ENCODE results near the gene SCFD2. TPM values are rescaled to one million over a fixed set of nuclear protein-coding genes. Genes with fewer than 3 reads are reported as not detected.

Gene SCFD2
- total and polyA plus RNA-seq, 2 of the 8 experiments (the other 6 are each of a cell fraction or from before 2014, with no cell fraction given), result 6.2 to 10.2 TPM

DNA sequence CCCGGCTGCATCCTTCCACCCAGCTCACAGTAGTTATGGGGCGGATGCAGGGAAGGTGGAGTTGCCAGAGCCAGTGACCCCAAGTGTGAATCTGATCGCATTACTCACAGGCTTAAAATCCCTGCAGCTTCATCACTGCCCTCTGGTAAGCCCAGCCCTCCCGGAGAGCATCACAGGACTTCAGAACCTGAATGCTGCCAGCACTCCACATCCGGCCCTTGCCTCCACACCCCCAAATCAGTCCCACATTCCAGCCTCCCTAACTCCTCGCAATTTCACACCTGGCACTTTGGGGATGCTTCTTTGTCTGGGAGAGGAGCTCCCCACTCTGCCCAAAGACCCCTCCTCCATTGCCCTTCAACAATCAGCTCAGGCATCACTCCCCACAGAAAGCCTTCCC, 488.2 kb downstream of the SCFD2 start:
- ChIA-PET POLR2A (ENCODE audit: partially characterized antibody) (interaction anchor here (0.6 to 3.7 kb wide), 7 partner anchors 10 to 155 kb away, joined by 3 to 16 read pairs (median 7); no protein-coding TSS in a partner anchor), CTCF (ENCODE audit: partially characterized antibody) (interaction anchor here (0.6 to 1.4 kb wide), 8 partner anchors 9 to 332 kb away, joined by 3 to 4 read pairs (median 3); no protein-coding TSS in a partner anchor)
- H3K27ac ChIP-seq (ENCODE audit: low read depth, low read length), result no peak overlapping the region
- H2BK5ac ChIP-seq (ENCODE audit: low read depth, low read length), result peak overlapping the region; percentile 1; the same call in 1 of the 2 replicates
- peaks cover 6 to 28% (median 21%) of the 10 kb centered on the region in 4 experiments for H3K4me1 ChIP-seq (replicated peaks in 1 of 4; ENCODE audit: control insufficient read depth in 3 of 4, insufficient read depth in 4 of 4, low read length in 3 of 4)
- H3K27me3 ChIP-seq (replicated peaks in 1 of 4; ENCODE audit: control insufficient read depth in 3 of 4, extremely low read depth in 1 of 4, insufficient read depth in 3 of 4, low read length in 3 of 4), result no peaks in the 10 kb centered on the region; a peak in 1 of 7 replicates
- peak overlapping the region; percentile 91 for H2BK12ac ChIP-seq (ENCODE audit: low read depth, low read length)
- no peak overlapping the region for H2AFZ ChIP-seq (ENCODE audit: low read length)
- no peak overlapping the region for H2BK120ac ChIP-seq (replicated peaks; ENCODE audit: low read depth, low read length)
- no peaks in the 10 kb centered on the region for H3K79me2 ChIP-seq (ENCODE audit: control insufficient read depth in 1 of 2, insufficient read depth in 2 of 2, low read length in 2 of 2)
- H4K91ac ChIP-seq (replicated peaks; ENCODE audit: insufficient read length, low read length), result no peak overlapping the region
- H3K56ac ChIP-seq (replicated peaks; ENCODE audit: insufficient read length, low read depth, low read length), result no peak overlapping the region
- H2BK20ac ChIP-seq (ENCODE audit: low read length), result peak overlapping the region; percentile 63; the same call in 1 of the 2 replicates
- WGBS, 2 experiments (ENCODE audit: extremely low coverage in 1 of 2, insufficient coverage in 1 of 2, insufficient read length in 1 of 2, insufficient replicate concordance in 2 of 2, low coverage in 1 of 2, low lambda C conversion rate in 2 of 2, missing lambda C conversion rate in 1 of 2), result 82% methylated on average over 6 of the region's 6 CpGs; no CpG with 5 or more reads in 1 of the 2 experiments
- H3K79me1 ChIP-seq (ENCODE audit: low read depth, low read length), result no peaks in the 10 kb centered on the region
- no peaks in the 10 kb centered on the region for H4K20me1 ChIP-seq (replicated peaks in 1 of 2; ENCODE audit: control insufficient read depth in 1 of 2, insufficient read depth in 2 of 2, low read length in 2 of 2)
- H3K9me3 ChIP-seq (ENCODE audit: insufficient read depth in 2 of 2, low read depth in 1 of 2, low read length in 1 of 2), result no peaks in the 10 kb centered on the region
- no peak for TF ChIP-seq BCL11A (IDR thresholded peaks at IDR 0.05; ENCODE audit: low read depth in 2 of 2, low read length in 2 of 2)
- peak in 1 of 2 experiments; percentile 1; a peak in 1 of 4 replicates for TF ChIP-seq RAD21 (IDR thresholded peaks at IDR 0.05 in 1 of 2, conservative IDR thresholded peaks at IDR 0.05 in 1 of 2; ENCODE audit: low read depth in 2 of 2, low read length in 2 of 2)
- peak; percentile 72 for TF ChIP-seq TEAD4 (IDR thresholded peaks at IDR 0.05; ENCODE audit: low read depth, low read length)
- TF ChIP-seq GABPA (IDR thresholded peaks at IDR 0.05; ENCODE audit: borderline replicate concordance, insufficient read depth, low read length), result no peak
- TF ChIP-seq FOSL1 (IDR thresholded peaks at IDR 0.05; ENCODE audit: insufficient read depth, low read depth, low read length), result no peak
- no peak overlapping the region for H3K9ac ChIP-seq (replicated peaks in 1 of 4; ENCODE audit: extremely low read depth in 1 of 4, low read depth in 3 of 4, low read length in 3 of 4)
- H3K23ac ChIP-seq (ENCODE audit: insufficient read length), result no peak overlapping the region
- no peak overlapping the region for H4K8ac ChIP-seq (ENCODE audit: extremely low read depth, insufficient read depth, low read length)
- DNase-seq (ENCODE audit: low read depth in 1 of 2, low spot score in 2 of 2), result no peak
- no peak overlapping the region; a peak in 1 of 4 replicates for H3K4me2 ChIP-seq (ENCODE audit: insufficient read depth in 1 of 2, low read depth in 2 of 2, low read length in 2 of 2)
- H3K4me3 ChIP-seq (ENCODE audit: extremely low read depth in 1 of 4, insufficient read depth in 2 of 4, low read depth in 3 of 4, low read length in 4 of 4), result no peak overlapping the region
- no peak overlapping the region for H3K4ac ChIP-seq (replicated peaks; ENCODE audit: insufficient read length, low read depth, low read length)
- H2AK5ac ChIP-seq (ENCODE audit: low read depth, low read length), result no peak overlapping the region
- H4K5ac ChIP-seq (ENCODE audit: insufficient read length, low read depth, low read length), result no peak overlapping the region
- no peak overlapping the region for H3K18ac ChIP-seq (ENCODE audit: extremely low read depth, low read length)
- H3K36me3 ChIP-seq (ENCODE audit: control insufficient read depth in 2 of 4, insufficient read depth in 4 of 4, low read length in 3 of 4), result no peaks in the 10 kb centered on the region
- no peak overlapping the region for H2BK15ac ChIP-seq (ENCODE audit: low read length)
- H3K23me2 ChIP-seq (ENCODE audit: low read depth, low read length), result no peaks in the 10 kb centered on the region
- H3K14ac ChIP-seq (ENCODE audit: insufficient read length), result no peak overlapping the region
- no peak for FAIRE-seq

Data from H1 (cell line).